Lung (tissue), 12 donors: ENCODE data around the gene ZNF892. TPM values are rescaled to one million over a fixed set of nuclear protein-coding genes. Genes with fewer than 3 reads are reported as not detected.

ENCODE experiments used
- ATAC-seq: fragments of 200-7000 bp; cut with Tn5 transposase; one replicate; pipeline ENCODE4 v1.9.1; 2020; ENCODE audit warnings: moderate number of reproducible peaks; ENCODE audit not compliant: insufficient read depth, low FRiP score
- DNase-seq, 3 donors: peaks; one replicate each; pipeline ENCODE4 v3.0.0-alpha.2; 2013 to 2017
- H3K27ac ChIP-seq, 2 donors: one replicate each; pipeline ENCODE4 v1.5.1; 2013; ENCODE audit warnings: mild to moderate bottlenecking in 2 of 2, moderate library complexity in 2 of 2, control low read depth in 1 of 2, inconsistent platforms in 1 of 2, low read depth in 1 of 2, low read length in 1 of 2
- H3K27me3 ChIP-seq, 3 donors: one replicate each; pipeline ENCODE4 v1.5.1; 2013; ENCODE audit warnings: low read length in 2 of 3; ENCODE audit not compliant: control insufficient read depth in 3 of 3, insufficient read depth in 3 of 3
- H3K36me3 ChIP-seq, 4 donors: one replicate each; pipeline ENCODE4 v1.5.1; 2013; ENCODE audit warnings: low read length in 4 of 4, mild to moderate bottlenecking in 1 of 4, moderate library complexity in 1 of 4; ENCODE audit not compliant: control insufficient read depth in 4 of 4, insufficient read depth in 4 of 4
- H3K4me1 ChIP-seq, 5 donors: one replicate each; pipeline ENCODE4 v1.5.1; 2013; ENCODE audit warnings: low read length in 5 of 5, mild to moderate bottlenecking in 2 of 5, moderate library complexity in 1 of 5; ENCODE audit not compliant: control insufficient read depth in 5 of 5, insufficient read depth in 5 of 5
- H3K4me3 ChIP-seq: one replicate; pipeline ENCODE4 v1.5.1; 2013; ENCODE audit warnings: mild to moderate bottlenecking, control low read depth, moderate library complexity
- H3K9ac ChIP-seq, 2 donors: one replicate each; pipeline ENCODE4 v1.5.1; 2013; ENCODE audit warnings: low read length in 2 of 2, control low read depth in 1 of 2; ENCODE audit not compliant: insufficient read depth in 1 of 2
- H3K9me3 ChIP-seq, 4 donors: one replicate each; pipeline ENCODE4 v1.5.1; 2013; ENCODE audit warnings: low read length in 3 of 4, mild to moderate bottlenecking in 1 of 4, moderate library complexity in 1 of 4; ENCODE audit not compliant: control insufficient read depth in 4 of 4, insufficient read depth in 3 of 4
- WGBS, 2 donors: extraction: QIAGEN DNeasy Blood & Tissue Kit; methylation state at CpG; one replicate each; pipeline ENCODE4 v1.1.7; 2013; 5-methylcytosine and 5-hydroxymethylcytosine counted together
- polyA plus RNA-seq, 2 donors: library from polyadenylated mRNA; stranded (reverse); fragments of 200-250 nt; gene quantifications; one replicate each; pipeline ENCODE4 v1.2.1, GENCODE V29; 2013
- total RNA-seq, 2 donors: library from RNA; depleted of rRNA in 1 of 2; stranded (reverse); fragments of >200 nt in 1 of 2; gene quantifications; one replicate each; pipeline ENCODE4 v1.2.1, GENCODE V29; 2014 to 2021
- TF ChIP-seq, protein P1 (sequence below): IDR thresholded peaks from 2 replicates; pipeline ENCODE4 v1.5.1; 2012; ENCODE audit warnings: mild to moderate bottlenecking; ENCODE audit errors: control extremely low read depth, extremely low read depth
- donor health status: control.
- donor health status: control.
- donor health status: Bipolar disorder and iron deficiency.
- donor health status: healthy.
- donor health status: DM: yes; HTN: yes; CAD: no.

Gene ZNF892
- total and polyA plus RNA-seq, 4 donors: 0.24 to 7.0 (median 1.6) TPM

DNA sequence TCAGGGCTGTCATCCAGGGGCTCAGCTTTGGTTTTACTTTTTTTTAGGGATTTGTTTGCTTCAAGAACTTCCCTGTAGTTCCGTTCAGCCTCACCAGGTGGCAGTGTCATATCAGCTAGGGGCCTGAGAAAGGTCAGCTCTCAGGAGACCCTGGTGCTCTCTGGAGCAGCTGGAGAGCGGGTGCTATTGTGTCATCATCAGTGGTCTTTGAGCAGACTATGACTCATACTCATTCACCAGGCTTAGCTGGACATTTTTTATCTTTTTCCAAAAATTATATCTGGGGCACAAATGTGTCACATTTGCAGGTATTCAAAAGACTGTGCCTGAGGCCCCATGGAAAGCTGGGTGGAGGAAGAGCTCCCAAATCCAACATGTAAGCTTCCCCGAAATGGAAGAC, 24.4 kb downstream of the ZNF892 start:
- Histone ChIP-seq H3K27ac (no peak overlapping the region), H3K4me3 (no peak overlapping the region), H3K9ac (no peak overlapping the region), H3K9me3 (peaks cover 0 to 11% (median 4%) of the 10 kb centered on the region in 4 donors), H3K4me1 (peaks cover 0 to 2% (median 0%) of the 10 kb centered on the region in 5 donors), H3K27me3 (no peaks in the 10 kb centered on the region), H3K36me3 (no peaks in the 10 kb centered on the region)
- DNase-seq (peak; percentile 39 to 54 (median 52)), ATAC-seq (no peak)
- 42 to 51% methylated on average over 3 of the region's 3 CpGs for WGBS, 2 donors
- TF ChIP-seq, protein P1, sequence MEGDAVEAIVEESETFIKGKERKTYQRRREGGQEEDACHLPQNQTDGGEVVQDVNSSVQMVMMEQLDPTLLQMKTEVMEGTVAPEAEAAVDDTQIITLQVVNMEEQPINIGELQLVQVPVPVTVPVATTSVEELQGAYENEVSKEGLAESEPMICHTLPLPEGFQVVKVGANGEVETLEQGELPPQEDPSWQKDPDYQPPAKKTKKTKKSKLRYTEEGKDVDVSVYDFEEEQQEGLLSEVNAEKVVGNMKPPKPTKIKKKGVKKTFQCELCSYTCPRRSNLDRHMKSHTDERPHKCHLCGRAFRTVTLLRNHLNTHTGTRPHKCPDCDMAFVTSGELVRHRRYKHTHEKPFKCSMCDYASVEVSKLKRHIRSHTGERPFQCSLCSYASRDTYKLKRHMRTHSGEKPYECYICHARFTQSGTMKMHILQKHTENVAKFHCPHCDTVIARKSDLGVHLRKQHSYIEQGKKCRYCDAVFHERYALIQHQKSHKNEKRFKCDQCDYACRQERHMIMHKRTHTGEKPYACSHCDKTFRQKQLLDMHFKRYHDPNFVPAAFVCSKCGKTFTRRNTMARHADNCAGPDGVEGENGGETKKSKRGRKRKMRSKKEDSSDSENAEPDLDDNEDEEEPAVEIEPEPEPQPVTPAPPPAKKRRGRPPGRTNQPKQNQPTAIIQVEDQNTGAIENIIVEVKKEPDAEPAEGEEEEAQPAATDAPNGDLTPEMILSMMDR: peak; percentile 40

- WGBS, 2 donors: 81 to 87% methylated on average over 1 of the region's 1 CpG
- H3K4me1 ChIP-seq: peaks cover 0 to 2% (median 0%) of the 10 kb centered on the region in 5 donors
- H3K36me3 ChIP-seq: no peaks in the 10 kb centered on the region
- TF ChIP-seq, protein P1: no peak
- H3K4me3 ChIP-seq: no peak overlapping the region
- ATAC-seq (no peak), DNase-seq (no peak)
- peaks cover 0 to 11% (median 4%) of the 10 kb centered on the region in 4 donors for H3K9me3 ChIP-seq
- H3K27me3 ChIP-seq: no peaks in the 10 kb centered on the region
- no peak overlapping the region for H3K9ac ChIP-seq
- H3K27ac ChIP-seq: no peak overlapping the region
Measured at GRCh38 chr2:95232232-95232631, 24.9 kb downstream of the ZNF892 start.

- ATAC-seq (no peak), DNase-seq (no peak)
- WGBS, 2 donors: 88 to 92% methylated on average over 5 of the region's 5 CpGs
- TF ChIP-seq, protein P1: no peak
- Histone ChIP-seq H3K4me3 (no peak overlapping the region), H3K27me3 (no peaks in the 10 kb centered on the region), H3K36me3 (no peaks in the 10 kb centered on the region), H3K4me1 (peaks cover 0 to 2% (median 0%) of the 10 kb centered on the region in 5 donors), H3K9ac (no peak overlapping the region), H3K9me3 (peaks cover 0 to 9% (median 2%) of the 10 kb centered on the region in 4 donors), H3K27ac (no peak overlapping the region)
Measured at GRCh38 chr2:95234286-95234785, 27.0 kb downstream of the ZNF892 start.

- H3K27me3 ChIP-seq: no peaks in the 10 kb centered on the region
- DNase-seq: no peak
- H3K9ac ChIP-seq: no peak overlapping the region
- H3K4me3 ChIP-seq: no peak overlapping the region
- TF ChIP-seq, protein P1: no peak
- no peak for ATAC-seq
- 93 to 95% methylated on average over 3 of the region's 3 CpGs for WGBS, 2 donors
- H3K4me1 ChIP-seq: peaks cover 0 to 2% (median 0%) of the 10 kb centered on the region in 5 donors
- no peak overlapping the region for H3K27ac ChIP-seq
- H3K9me3 ChIP-seq: peaks cover 0 to 9% (median 2%) of the 10 kb centered on the region in 4 donors
- H3K36me3 ChIP-seq: no peaks in the 10 kb centered on the region
Measured at GRCh38 chr2:95234816-95235215, 27.5 kb downstream of the ZNF892 start.
